ENCODE data around the gene ARID1B. TPM values are rescaled to one million over a fixed set of nuclear protein-coding genes. Genes with fewer than 3 reads are reported as not detected.

ARID1B gene
- total and polyA plus RNA-seq, 2 of the 13 experiments (the other 11 are each of a cell fraction or from before 2014, with no cell fraction given): 20.1 to 32.6 TPM

DNA sequence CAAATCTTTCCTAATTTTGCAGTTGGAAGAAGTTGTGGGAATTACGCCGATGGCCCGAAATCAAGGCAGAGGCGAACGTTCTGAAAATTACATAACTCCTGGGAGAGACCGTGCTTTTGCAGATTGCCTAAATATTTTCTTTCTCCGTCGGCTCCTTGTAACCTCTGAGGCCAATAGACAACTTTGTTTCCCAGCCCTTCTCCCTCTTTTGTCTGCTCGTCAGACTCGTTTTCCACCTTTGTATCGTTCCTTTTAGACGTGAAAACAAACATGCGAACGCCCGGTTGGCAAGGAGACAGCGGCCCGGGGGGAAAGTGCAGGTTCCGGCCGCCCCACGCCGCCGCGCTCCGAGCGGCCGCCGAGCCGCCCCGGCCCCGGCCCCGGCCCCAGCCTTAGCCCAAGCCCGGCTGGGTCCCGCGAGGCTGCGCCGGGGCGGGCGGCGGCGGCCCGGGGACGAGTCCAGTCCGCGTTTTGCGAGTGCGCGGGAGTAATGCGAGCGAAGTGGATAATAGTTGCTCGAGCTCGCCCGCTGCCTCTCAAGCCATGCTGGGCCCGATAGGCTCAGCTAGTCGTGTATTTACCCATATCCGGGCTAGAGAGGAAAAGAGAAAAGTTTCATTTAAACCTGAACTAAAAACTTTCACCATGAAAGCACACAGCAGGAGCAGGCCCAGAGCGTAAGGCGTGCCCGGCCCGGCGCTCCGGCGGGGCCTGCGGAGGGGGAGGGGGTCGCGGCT lies at the start of gene ARID1B (continued):
- TF ChIP-seq, protein P1, sequence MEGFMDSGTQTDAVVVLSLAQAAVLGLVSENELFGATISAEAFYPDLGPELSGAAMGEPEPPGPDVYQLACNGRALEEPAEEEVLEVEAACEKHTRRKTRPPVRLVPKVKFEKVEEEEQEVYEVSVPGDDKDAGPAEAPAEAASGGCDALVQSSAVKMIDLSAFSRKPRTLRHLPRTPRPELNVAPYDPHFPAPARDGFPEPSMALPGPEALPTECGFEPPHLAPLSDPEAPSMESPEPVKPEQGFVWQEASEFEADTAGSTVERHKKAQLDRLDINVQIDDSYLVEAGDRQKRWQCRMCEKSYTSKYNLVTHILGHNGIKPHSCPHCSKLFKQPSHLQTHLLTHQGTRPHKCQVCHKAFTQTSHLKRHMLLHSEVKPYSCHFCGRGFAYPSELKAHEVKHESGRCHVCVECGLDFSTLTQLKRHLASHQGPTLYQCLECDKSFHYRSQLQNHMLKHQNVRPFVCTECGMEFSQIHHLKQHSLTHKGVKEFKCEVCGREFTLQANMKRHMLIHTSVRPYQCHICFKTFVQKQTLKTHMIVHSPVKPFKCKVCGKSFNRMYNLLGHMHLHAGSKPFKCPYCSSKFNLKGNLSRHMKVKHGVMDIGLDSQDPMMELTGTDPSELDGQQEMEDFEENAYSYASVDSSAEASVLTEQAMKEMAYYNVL (CRISPR knock-in tag; IDR thresholded peaks at IDR 0.05; ENCODE audit: borderline replicate concordance): no peak
- no peak for TF ChIP-seq ZNF83 (CRISPR knock-in tag; IDR thresholded peaks at IDR 0.05; ENCODE audit: borderline replicate concordance)
- no peak for TF ChIP-seq ZNF550 (CRISPR knock-in tag; IDR thresholded peaks at IDR 0.05; ENCODE audit: borderline replicate concordance)
- no peak; the same call in 1 of the 2 replicates for TF ChIP-seq KDM4B (CRISPR knock-in tag; IDR thresholded peaks at IDR 0.05)
- TF ChIP-seq ZNF616 (CRISPR knock-in tag; IDR thresholded peaks at IDR 0.05; ENCODE audit: low read depth): 0 out of 2 replicates have a peak, but pooled peaks have one; percentile 36
- no peak for TF ChIP-seq ZNF282 (IDR thresholded peaks at IDR 0.05; ENCODE audit: partially characterized antibody)
- TF ChIP-seq, protein P2, sequence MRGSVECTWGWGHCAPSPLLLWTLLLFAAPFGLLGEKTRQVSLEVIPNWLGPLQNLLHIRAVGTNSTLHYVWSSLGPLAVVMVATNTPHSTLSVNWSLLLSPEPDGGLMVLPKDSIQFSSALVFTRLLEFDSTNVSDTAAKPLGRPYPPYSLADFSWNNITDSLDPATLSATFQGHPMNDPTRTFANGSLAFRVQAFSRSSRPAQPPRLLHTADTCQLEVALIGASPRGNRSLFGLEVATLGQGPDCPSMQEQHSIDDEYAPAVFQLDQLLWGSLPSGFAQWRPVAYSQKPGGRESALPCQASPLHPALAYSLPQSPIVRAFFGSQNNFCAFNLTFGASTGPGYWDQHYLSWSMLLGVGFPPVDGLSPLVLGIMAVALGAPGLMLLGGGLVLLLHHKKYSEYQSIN (CRISPR knock-in tag; IDR thresholded peaks at IDR 0.05; ENCODE audit: borderline replicate concordance): no peak
- TF ChIP-seq, protein P3, sequence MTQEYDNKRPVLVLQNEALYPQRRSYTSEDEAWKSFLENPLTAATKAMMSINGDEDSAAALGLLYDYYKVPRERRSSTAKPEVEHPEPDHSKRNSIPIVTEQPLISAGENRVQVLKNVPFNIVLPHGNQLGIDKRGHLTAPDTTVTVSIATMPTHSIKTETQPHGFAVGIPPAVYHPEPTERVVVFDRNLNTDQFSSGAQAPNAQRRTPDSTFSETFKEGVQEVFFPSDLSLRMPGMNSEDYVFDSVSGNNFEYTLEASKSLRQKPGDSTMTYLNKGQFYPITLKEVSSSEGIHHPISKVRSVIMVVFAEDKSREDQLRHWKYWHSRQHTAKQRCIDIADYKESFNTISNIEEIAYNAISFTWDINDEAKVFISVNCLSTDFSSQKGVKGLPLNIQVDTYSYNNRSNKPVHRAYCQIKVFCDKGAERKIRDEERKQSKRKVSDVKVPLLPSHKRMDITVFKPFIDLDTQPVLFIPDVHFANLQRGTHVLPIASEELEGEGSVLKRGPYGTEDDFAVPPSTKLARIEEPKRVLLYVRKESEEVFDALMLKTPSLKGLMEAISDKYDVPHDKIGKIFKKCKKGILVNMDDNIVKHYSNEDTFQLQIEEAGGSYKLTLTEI (CRISPR knock-in tag; conservative IDR thresholded peaks at IDR 0.05): no peak
- TF ChIP-seq, protein P4, sequence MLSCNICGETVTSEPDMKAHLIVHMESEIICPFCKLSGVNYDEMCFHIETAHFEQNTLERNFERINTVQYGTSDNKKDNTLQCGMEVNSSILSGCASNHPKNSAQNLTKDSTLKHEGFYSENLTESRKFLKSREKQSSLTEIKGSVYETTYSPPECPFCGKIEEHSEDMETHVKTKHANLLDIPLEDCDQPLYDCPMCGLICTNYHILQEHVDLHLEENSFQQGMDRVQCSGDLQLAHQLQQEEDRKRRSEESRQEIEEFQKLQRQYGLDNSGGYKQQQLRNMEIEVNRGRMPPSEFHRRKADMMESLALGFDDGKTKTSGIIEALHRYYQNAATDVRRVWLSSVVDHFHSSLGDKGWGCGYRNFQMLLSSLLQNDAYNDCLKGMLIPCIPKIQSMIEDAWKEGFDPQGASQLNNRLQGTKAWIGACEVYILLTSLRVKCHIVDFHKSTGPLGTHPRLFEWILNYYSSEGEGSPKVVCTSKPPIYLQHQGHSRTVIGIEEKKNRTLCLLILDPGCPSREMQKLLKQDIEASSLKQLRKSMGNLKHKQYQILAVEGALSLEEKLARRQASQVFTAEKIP (CRISPR knock-in tag; IDR thresholded peaks at IDR 0.05; ENCODE audit: borderline replicate concordance): no peak
- peak; percentile 48; the same call in 1 of the 2 replicates for TF ChIP-seq POLR2AphosphoS2 (IDR thresholded peaks at IDR 0.05; ENCODE audit: low read depth, low read length)
- TF ChIP-seq MEIS2 (CRISPR knock-in tag; IDR thresholded peaks at IDR 0.05): peak; percentile 50; the same call in 1 of the 2 replicates
- TF ChIP-seq HHEX (CRISPR knock-in tag; IDR thresholded peaks at IDR 0.05): no peak
- no peak; the same call in none of the 2 replicates for TF ChIP-seq ZSCAN9 (CRISPR knock-in tag; IDR thresholded peaks at IDR 0.05; ENCODE audit: borderline replicate concordance)
- TF ChIP-seq ZNF331 (CRISPR knock-in tag; IDR thresholded peaks at IDR 0.05): peak; percentile 5; the same call in 1 of the 2 replicates
- TF ChIP-seq ZNF781 (CRISPR knock-in tag; IDR thresholded peaks at IDR 0.05; ENCODE audit: borderline replicate concordance, not compliant biosample characterization): no peak
- TF ChIP-seq, protein P5, sequence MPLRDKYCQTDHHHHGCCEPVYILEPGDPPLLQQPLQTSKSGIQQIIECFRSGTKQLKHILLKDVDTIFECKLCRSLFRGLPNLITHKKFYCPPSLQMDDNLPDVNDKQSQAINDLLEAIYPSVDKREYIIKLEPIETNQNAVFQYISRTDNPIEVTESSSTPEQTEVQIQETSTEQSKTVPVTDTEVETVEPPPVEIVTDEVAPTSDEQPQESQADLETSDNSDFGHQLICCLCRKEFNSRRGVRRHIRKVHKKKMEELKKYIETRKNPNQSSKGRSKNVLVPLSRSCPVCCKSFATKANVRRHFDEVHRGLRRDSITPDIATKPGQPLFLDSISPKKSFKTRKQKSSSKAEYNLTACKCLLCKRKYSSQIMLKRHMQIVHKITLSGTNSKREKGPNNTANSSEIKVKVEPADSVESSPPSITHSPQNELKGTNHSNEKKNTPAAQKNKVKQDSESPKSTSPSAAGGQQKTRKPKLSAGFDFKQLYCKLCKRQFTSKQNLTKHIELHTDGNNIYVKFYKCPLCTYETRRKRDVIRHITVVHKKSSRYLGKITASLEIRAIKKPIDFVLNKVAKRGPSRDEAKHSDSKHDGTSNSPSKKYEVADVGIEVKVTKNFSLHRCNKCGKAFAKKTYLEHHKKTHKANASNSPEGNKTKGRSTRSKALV (CRISPR knock-in tag; IDR thresholded peaks at IDR 0.05): no peak
- TF ChIP-seq, protein P6, sequence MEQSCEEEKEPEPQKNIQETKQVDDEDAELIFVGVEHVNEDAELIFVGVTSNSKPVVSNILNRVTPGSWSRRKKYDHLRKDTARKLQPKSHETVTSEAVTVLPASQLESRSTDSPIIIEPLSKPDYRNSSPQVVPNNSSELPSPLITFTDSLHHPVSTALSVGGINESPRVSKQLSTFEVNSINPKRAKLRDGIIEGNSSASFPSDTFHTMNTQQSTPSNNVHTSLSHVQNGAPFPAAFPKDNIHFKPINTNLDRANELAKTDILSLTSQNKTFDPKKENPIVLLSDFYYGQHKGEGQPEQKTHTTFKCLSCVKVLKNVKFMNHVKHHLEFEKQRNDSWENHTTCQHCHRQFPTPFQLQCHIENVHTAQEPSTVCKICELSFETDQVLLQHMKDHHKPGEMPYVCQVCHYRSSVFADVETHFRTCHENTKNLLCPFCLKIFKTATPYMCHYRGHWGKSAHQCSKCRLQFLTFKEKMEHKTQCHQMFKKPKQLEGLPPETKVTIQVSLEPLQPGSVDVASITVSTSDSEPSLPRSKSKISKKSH (CRISPR knock-in tag; IDR thresholded peaks at IDR 0.05; ENCODE audit: borderline replicate concordance): 0 out of 2 replicates have a peak, but pooled peaks have one; percentile 43
- no peak for TF ChIP-seq RFXANK (CRISPR knock-in tag; IDR thresholded peaks at IDR 0.05)
